Endodermal cell (in vitro differentiated cells): ENCODE results near the gene NKD2. TPM values are rescaled to one million over a fixed set of nuclear protein-coding genes. Genes with fewer than 3 reads are reported as not detected.

Source experiments
- DNase-seq: peaks from one replicate; pipeline ENCODE4 v3.0.0-alpha.2; 2017
- H3K27ac ChIP-seq: 2 replicates; pipeline ENCODE4 v1.5.1; 2013; ENCODE audit warnings: mild to moderate bottlenecking, low read depth, low read length, moderate library complexity
- H3K27me3 ChIP-seq: 2 replicates; pipeline ENCODE4 v1.6.1; 2013; ENCODE audit warnings: mild to moderate bottlenecking, low read length, moderate library complexity; ENCODE audit not compliant: insufficient read depth, control insufficient read depth, poor library complexity, severe bottlenecking
- H3K36me3 ChIP-seq: 2 replicates; pipeline ENCODE4 v1.7.0; 2013; ENCODE audit warnings: mild to moderate bottlenecking, low read length, moderate library complexity; ENCODE audit not compliant: control insufficient read depth, insufficient read depth
- H3K4me1 ChIP-seq: one replicate; pipeline ENCODE4 v1.7.0; 2013; ENCODE audit warnings: low read length; ENCODE audit not compliant: control insufficient read depth, insufficient read depth
- H3K4me3 ChIP-seq: 2 replicates; pipeline ENCODE4 v1.5.1; 2013; ENCODE audit warnings: mild to moderate bottlenecking, low read length, moderate library complexity
- H3K9ac ChIP-seq: 2 replicates; pipeline ENCODE4 v1.6.1; 2013; ENCODE audit warnings: mild to moderate bottlenecking, low read length, moderate library complexity; ENCODE audit not compliant: poor library complexity, severe bottlenecking; ENCODE audit errors: extremely low read depth
- H3K9me3 ChIP-seq: 2 replicates; pipeline ENCODE4 v1.6.1; 2013; ENCODE audit warnings: mild to moderate bottlenecking, low read length, moderate library complexity; ENCODE audit not compliant: control insufficient read depth
- H3K27ac Mint-ChIP-seq: 2 replicates; pipeline ENCODE4 v1.8.0; 2020; ENCODE audit warnings: mixed read lengths
- H3K27me3 Mint-ChIP-seq: 2 replicates; pipeline ENCODE4 v1.8.0; 2021; ENCODE audit warnings: mild to moderate bottlenecking, mixed read lengths; ENCODE audit not compliant: insufficient read depth
- H3K36me3 Mint-ChIP-seq: 2 replicates; pipeline ENCODE4 v1.8.0; 2020; ENCODE audit warnings: low read depth, mixed read lengths
- H3K4me1 Mint-ChIP-seq: 2 replicates; pipeline ENCODE4 v1.8.0; 2020; ENCODE audit warnings: mixed read lengths
- H3K4me3 Mint-ChIP-seq: 2 replicates; pipeline ENCODE4 v1.8.0; 2020; ENCODE audit warnings: mild to moderate bottlenecking, moderate library complexity, mixed read lengths
- H3K9me3 Mint-ChIP-seq: 2 replicates; pipeline ENCODE4 v1.8.0; 2020; ENCODE audit warnings: mild to moderate bottlenecking, mixed read lengths
- WGBS, 2 experiments: methylation state at CpG; one replicate each; pipeline versions ENCODE4 v1.1.5 to v1.1.7; 2013; ENCODE audit warnings: missing lambda C conversion rate in 2 of 2, mixed read lengths in 1 of 2; ENCODE audit not compliant: insufficient coverage in 1 of 2, insufficient read length in 1 of 2; 5-methylcytosine and 5-hydroxymethylcytosine counted together
- total RNA-seq, 2 donors: library from RNA; stranded (reverse); fragmentation: NEBNext Ultra II Directional in 1 of 2; extraction: Animal tissue kit (Norgen Biotek cat#: 25700) in 1 of 2; gene quantifications; 2 replicates in 1 of 2; 3 replicates in 1 of 2; pipeline ENCODE4 v1.2.1, GENCODE V29; 2021
- TF ChIP-seq, protein P1 (sequence below): fragments of 200-600 bp; sonication (generic); conservative IDR thresholded peaks from 2 replicates; pipeline ENCODE4 v1.5.0; 2021; ENCODE audit warnings: antibody characterized with exemption, mild to moderate bottlenecking

The NKD2 gene
- total RNA-seq, 2 donors from 2014 or later = 11.2 to 13.9 TPM

DNA sequence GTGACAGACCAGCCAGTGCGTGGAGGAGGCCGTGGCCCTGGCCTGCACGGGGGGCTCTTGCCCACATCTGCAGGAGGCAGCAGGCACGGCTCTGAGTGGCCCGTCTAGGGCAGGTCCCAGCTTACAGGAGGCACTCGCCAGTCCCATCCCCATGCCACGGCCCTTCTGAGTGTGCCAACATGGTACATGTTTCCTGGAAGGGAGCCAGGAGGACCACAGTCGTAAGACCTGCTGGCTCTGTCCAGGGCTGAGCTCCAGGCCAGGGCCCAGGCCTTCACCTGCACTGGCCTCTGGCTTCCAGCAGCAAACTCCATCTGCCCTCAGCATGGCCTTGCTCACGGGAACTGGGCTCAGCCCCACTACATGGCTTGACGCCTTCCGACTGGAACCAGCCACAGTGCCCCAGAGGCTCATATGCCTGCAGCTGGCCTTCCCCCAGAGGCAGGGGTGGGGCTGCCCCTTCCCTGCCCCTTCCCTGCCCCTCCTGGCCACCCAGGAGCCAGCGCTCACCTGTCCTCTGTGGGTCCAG is 3.8 kb downstream of the NKD2 start:
- no peak overlapping the region for H3K9ac ChIP-seq
- H3K27ac ChIP-seq = no peak overlapping the region
- H3K36me3 Mint-ChIP-seq = no peaks in the 10 kb centered on the region
- no peaks in the 10 kb centered on the region for H3K9me3 ChIP-seq
- no peaks in the 10 kb centered on the region for H3K4me1 ChIP-seq
- WGBS, 2 experiments = 93 to 94% methylated on average over 9 to 12 of the region's 12 CpGs
- H3K4me1 Mint-ChIP-seq = peaks cover 17% of the 10 kb centered on the region
- H3K27ac Mint-ChIP-seq = no peak overlapping the region
- H3K27me3 ChIP-seq = peaks cover 28% of the 10 kb centered on the region
- H3K4me3 ChIP-seq = no peak overlapping the region
- TF ChIP-seq, protein P1, sequence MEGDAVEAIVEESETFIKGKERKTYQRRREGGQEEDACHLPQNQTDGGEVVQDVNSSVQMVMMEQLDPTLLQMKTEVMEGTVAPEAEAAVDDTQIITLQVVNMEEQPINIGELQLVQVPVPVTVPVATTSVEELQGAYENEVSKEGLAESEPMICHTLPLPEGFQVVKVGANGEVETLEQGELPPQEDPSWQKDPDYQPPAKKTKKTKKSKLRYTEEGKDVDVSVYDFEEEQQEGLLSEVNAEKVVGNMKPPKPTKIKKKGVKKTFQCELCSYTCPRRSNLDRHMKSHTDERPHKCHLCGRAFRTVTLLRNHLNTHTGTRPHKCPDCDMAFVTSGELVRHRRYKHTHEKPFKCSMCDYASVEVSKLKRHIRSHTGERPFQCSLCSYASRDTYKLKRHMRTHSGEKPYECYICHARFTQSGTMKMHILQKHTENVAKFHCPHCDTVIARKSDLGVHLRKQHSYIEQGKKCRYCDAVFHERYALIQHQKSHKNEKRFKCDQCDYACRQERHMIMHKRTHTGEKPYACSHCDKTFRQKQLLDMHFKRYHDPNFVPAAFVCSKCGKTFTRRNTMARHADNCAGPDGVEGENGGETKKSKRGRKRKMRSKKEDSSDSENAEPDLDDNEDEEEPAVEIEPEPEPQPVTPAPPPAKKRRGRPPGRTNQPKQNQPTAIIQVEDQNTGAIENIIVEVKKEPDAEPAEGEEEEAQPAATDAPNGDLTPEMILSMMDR = no peak
- no peaks in the 10 kb centered on the region for H3K36me3 ChIP-seq
- H3K4me3 Mint-ChIP-seq = no peak overlapping the region
- H3K27me3 Mint-ChIP-seq = peaks cover 21% of the 10 kb centered on the region
- H3K9me3 Mint-ChIP-seq = no peaks in the 10 kb centered on the region
- no peak for DNase-seq

GRCh38 chr5:1012900-1013237 is 4.3 kb downstream of the NKD2 start:
- H3K4me3 ChIP-seq = no peak overlapping the region
- no peaks in the 10 kb centered on the region for H3K4me1 ChIP-seq
- H3K36me3 Mint-ChIP-seq = no peaks in the 10 kb centered on the region
- no peak overlapping the region for H3K27ac Mint-ChIP-seq
- no peak overlapping the region for H3K27ac ChIP-seq
- no peak overlapping the region for H3K9ac ChIP-seq
- H3K36me3 ChIP-seq = no peaks in the 10 kb centered on the region
- peaks cover 16% of the 10 kb centered on the region for H3K27me3 Mint-ChIP-seq
- TF ChIP-seq, protein P1 = no peak
- peaks cover 23% of the 10 kb centered on the region for H3K27me3 ChIP-seq
- H3K4me1 Mint-ChIP-seq = peaks cover 17% of the 10 kb centered on the region
- H3K4me3 Mint-ChIP-seq = no peak overlapping the region
- WGBS, 2 experiments = 93 to 94% methylated on average over 7 of the region's 7 CpGs
- no peak for DNase-seq
- no peaks in the 10 kb centered on the region for H3K9me3 Mint-ChIP-seq
- H3K9me3 ChIP-seq = no peaks in the 10 kb centered on the region

GRCh38 chr5:1013238-1013947 is 4.8 kb downstream of the NKD2 start:
- Mint-ChIP-seq H3K27ac (no peak overlapping the region), H3K36me3 (no peaks in the 10 kb centered on the region), H3K4me3 (no peak overlapping the region), H3K9me3 (no peaks in the 10 kb centered on the region), H3K27me3 (peaks cover 13% of the 10 kb centered on the region), H3K4me1 (peaks cover 17% of the 10 kb centered on the region)
- TF ChIP-seq, protein P1 = no peak
- H3K27ac ChIP-seq = no peak overlapping the region
- peaks cover 18% of the 10 kb centered on the region for H3K27me3 ChIP-seq
- no peaks in the 10 kb centered on the region for H3K9me3 ChIP-seq
- WGBS, 2 experiments = 92 to 97% methylated on average over 13 to 19 of the region's 19 CpGs
- H3K9ac ChIP-seq = no peak overlapping the region
- H3K4me1 ChIP-seq = no peaks in the 10 kb centered on the region
- H3K4me3 ChIP-seq = no peak overlapping the region
- H3K36me3 ChIP-seq = no peaks in the 10 kb centered on the region
- DNase-seq = no peak
